A549 (cell line): ENCODE results near the gene PTCH2. TPM values are rescaled to one million over a fixed set of nuclear protein-coding genes. Genes with fewer than 3 reads are reported as not detected.

Experiments used
- ATAC-seq, 2 experiments: fragments of 200-7000 bp in 1 of 2; fragments of >200 bp in 1 of 2; cut with Nextera tagmentation in 1 of 2; cut with Tn5 transposase in 1 of 2; 3 replicates each; pipeline versions ENCODE4 v1.8.0 to v1.9.1; 2018 to 2020; ENCODE audit warnings: mild to moderate bottlenecking in 1 of 2, moderate library complexity in 1 of 2
- CTCF ChIA-PET: fragments of 300-600 bp; sonication (Branson Sonifier 250); formaldehyde crosslinking; extraction: SDS; loops from one replicate; lab custom pipeline; 2021; ENCODE audit warnings: antibody characterized with exemption, inconsistent platforms; lab: Yijun Ruan, JAX
- POLR2A ChIA-PET: fragments of 350-600 bp; formaldehyde crosslinking; extraction: SDS; loops from one replicate; lab custom pipeline; 2021; ENCODE audit warnings: antibody characterized with exemption, inconsistent platforms; lab: Yijun Ruan, JAX
- DNase-seq, 2 experiments: peaks; one replicate each; pipeline versions ENCODE4 v3.0.0 to v3.0.0-alpha.2; 2011 to 2016; ENCODE audit warnings: low read depth in 1 of 2, low spot score in 1 of 2
- FAIRE-seq: peaks from 2 replicates; lab custom pipeline; 2011; peaks lifted over from hg19 to GRCh38; lab: Jason Lieb, UNC
- H3K27ac ChIP-seq, 2 experiments: fragments of >200 bp; sonication (Bioruptor Twin); formaldehyde crosslinking; 3 replicates each; pipeline ENCODE4 v1.5.1; 2016 to 2017
- H3K4me1 ChIP-seq: fragments of >200 bp; sonication (Bioruptor Twin); formaldehyde crosslinking; 3 replicates; pipeline ENCODE4 v1.6.1; 2016
- H3K4me2 ChIP-seq: fragments of >200 bp; sonication (Bioruptor Twin); formaldehyde crosslinking; 3 replicates; pipeline ENCODE4 v1.6.1; 2016
- H3K4me3 ChIP-seq: fragments of >200 bp; sonication (Bioruptor Twin); formaldehyde crosslinking; 3 replicates; pipeline ENCODE4 v1.5.1; 2016
- H3K9me3 ChIP-seq: fragments of >200 bp; sonication (Bioruptor Twin); formaldehyde crosslinking; 3 replicates; pipeline ENCODE4 v1.6.1; 2016
- BCL3 ChIP-seq: fragments of >200 bp; sonication (Bioruptor Twin); formaldehyde crosslinking; IDR thresholded peaks from 3 replicates; pipeline ENCODE4 v1.6.1; 2016
- BHLHE40 ChIP-seq: IDR thresholded peaks from 2 replicates; pipeline ENCODE4 v1.6.1; 2012; ENCODE audit warnings: low read depth, low read length, inconsistent platforms
- CBX2 ChIP-seq: fragments of 200-600 bp; sonication (generic); IDR thresholded peaks from 2 replicates; pipeline ENCODE4 v1.6.1; 2016; ENCODE audit warnings: low read depth, mild to moderate bottlenecking, borderline replicate concordance
- CEBPB ChIP-seq, 2 experiments: fragments of >200 bp in 1 of 2; sonication (Bioruptor Twin) in 1 of 2; formaldehyde crosslinking in 1 of 2; IDR thresholded peaks; 2 replicates each; pipeline ENCODE4 v1.6.1; 2012 to 2016
- CHD4 ChIP-seq: fragments of 200-600 bp; sonication (generic); IDR thresholded peaks from 2 replicates; pipeline ENCODE4 v1.6.1; 2016; ENCODE audit warnings: antibody characterized with exemption, mild to moderate bottlenecking, borderline replicate concordance
- EHF ChIP-seq: fragments of 250-450 bp; sonication (Bioruptor Pico); IDR thresholded peaks from 2 replicates; pipeline ENCODE4 v1.5.0; 2020; ENCODE audit warnings: mild to moderate bottlenecking
- EHMT2 ChIP-seq: fragments of 200-600 bp; sonication (generic); IDR thresholded peaks from 2 replicates; pipeline ENCODE4 v1.6.1; 2016; ENCODE audit warnings: antibody characterized with exemption, low read depth, mild to moderate bottlenecking, moderate library complexity
- FOSB ChIP-seq: fragments of 250-450 bp; sonication (Bioruptor Pico); IDR thresholded peaks from 2 replicates; pipeline ENCODE4 v1.5.0; 2020; ENCODE audit warnings: mild to moderate bottlenecking, moderate library complexity
- FOXS1 ChIP-seq: fragments of 250-450 bp; sonication (Bioruptor Pico); IDR thresholded peaks from 2 replicates; pipeline ENCODE4 v1.5.0; 2020; ENCODE audit warnings: mild to moderate bottlenecking, moderate library complexity
- HDAC2 ChIP-seq: fragments of 200-600 bp; sonication (generic); IDR thresholded peaks from 2 replicates; pipeline ENCODE4 v1.6.1; 2016
- HEYL ChIP-seq: fragments of 250-450 bp; sonication (Bioruptor Pico); IDR thresholded peaks from 2 replicates; pipeline ENCODE4 v1.8.0; 2021; ENCODE audit warnings: mild to moderate bottlenecking, moderate library complexity
- HOXB5 ChIP-seq: fragments of 250-450 bp; sonication (Bioruptor Pico); IDR thresholded peaks from 2 replicates; pipeline ENCODE4 v1.5.0; 2020; ENCODE audit warnings: mild to moderate bottlenecking, moderate library complexity
- KDM1A ChIP-seq: fragments of 200-600 bp; sonication (generic); IDR thresholded peaks from 2 replicates; pipeline ENCODE4 v1.6.1; 2016; ENCODE audit warnings: low read depth, mild to moderate bottlenecking
- KDM5A ChIP-seq: fragments of 200-600 bp; sonication (generic); IDR thresholded peaks from 2 replicates; pipeline ENCODE4 v1.6.1; 2016; ENCODE audit warnings: antibody characterized with exemption, mild to moderate bottlenecking
- NPAS2 ChIP-seq: fragments of 250-450 bp; sonication (Bioruptor Pico); IDR thresholded peaks from 2 replicates; pipeline ENCODE4 v1.8.0; 2022; ENCODE audit warnings: mild to moderate bottlenecking, moderate library complexity, borderline replicate concordance
- PBX3 ChIP-seq: IDR thresholded peaks from 2 replicates; pipeline ENCODE4 v1.6.1; 2012
- POLR2A ChIP-seq: IDR thresholded peaks from 2 replicates; pipeline ENCODE4 v1.6.1; 2012; ENCODE audit warnings: mild to moderate bottlenecking, low read length
- RAD21 ChIP-seq, 2 experiments: fragments of >200 bp in 1 of 2; sonication (Bioruptor Twin) in 1 of 2; formaldehyde crosslinking in 1 of 2; IDR thresholded peaks in 1 of 2; conservative IDR thresholded peaks in 1 of 2; 2 replicates in 1 of 2; 3 replicates in 1 of 2; pipeline ENCODE4 v1.6.1; 2012 to 2018; ENCODE audit warnings: inconsistent platforms in 1 of 2
- RARB ChIP-seq: fragments of 250-450 bp; sonication (Bioruptor Pico); IDR thresholded peaks from 2 replicates; pipeline ENCODE4 v1.8.0; 2021; ENCODE audit warnings: mild to moderate bottlenecking, moderate library complexity
- RCOR1 ChIP-seq: fragments of 150-350 bp; IDR thresholded peaks from 2 replicates; pipeline ENCODE4 v1.6.1; 2014; ENCODE audit warnings: antibody characterized with exemption, low read length, low read depth
- REST ChIP-seq: fragments of 200-600 bp; sonication (generic); IDR thresholded peaks from 2 replicates; pipeline ENCODE4 v1.6.1; 2016; ENCODE audit warnings: antibody characterized with exemption, mild to moderate bottlenecking, moderate library complexity
- RFX5 ChIP-seq: fragments of 450-650 bp; IDR thresholded peaks from 2 replicates; pipeline ENCODE4 v1.7.1; 2014; ENCODE audit warnings: antibody characterized with exemption, mild to moderate bottlenecking, moderate library complexity
- SREBF2 ChIP-seq: fragments of 450-650 bp; IDR thresholded peaks from 2 replicates; pipeline ENCODE4 v1.6.1; 2014; ENCODE audit warnings: mild to moderate bottlenecking, moderate library complexity
- ZFP36 ChIP-seq: fragments of 450-650 bp; IDR thresholded peaks from 2 replicates; pipeline ENCODE4 v1.6.1; 2014; ENCODE audit warnings: borderline replicate concordance; ENCODE audit not compliant: partially characterized antibody
- ZSCAN20 ChIP-seq: fragments of 250-450 bp; sonication (Bioruptor Pico); IDR thresholded peaks from 2 replicates; pipeline ENCODE4 v1.8.0; 2022; ENCODE audit warnings: mild to moderate bottlenecking, moderate library complexity
- WGBS: methylation state at CpG from one replicate; pipeline ENCODE4 v1.1.6; 2017; ENCODE audit errors: missing lambda C conversion rate; 5-methylcytosine and 5-hydroxymethylcytosine counted together
- polyA plus RNA-seq, 4 experiments: library from polyadenylated mRNA; depleted of rRNA in 3 of 4; stranded (reverse); fragments of >200 nt; fragmentation: RNase III in 1 of 4; extraction: RNeasy Plus Mini Kit Qiagen cat#74134 plus additional on column Dnase treatment in 1 of 4; gene quantifications; 2 replicates in 3 of 4; 3 replicates in 1 of 4; pipeline ENCODE4 v1.2.3, GENCODE V29; 2011 to 2017

PTCH2 gene
- polyA plus RNA-seq, 2 of the 4 experiments (the other 2 are of a cell fraction) = 0.14 to 0.32 TPM

GRCh38 chr1:44847845-44848244 is 4.8 kb upstream of the PTCH2 start:
- ChIA-PET CTCF (interaction anchor here (1.0 to 1.1 kb wide), 2 partner anchors 11 to 13 kb away, joined by 3 read pairs; no protein-coding TSS in a partner anchor), POLR2A (no interaction called here)
- H3K4me3 ChIP-seq = no peak overlapping the region
- no peak for TF ChIP-seq NPAS2 (CRISPR knock-in tag)
- no peak for TF ChIP-seq KDM1A
- no peak for TF ChIP-seq BHLHE40
- TF ChIP-seq HDAC2 = no peak
- no peak for TF ChIP-seq POLR2A
- TF ChIP-seq RAD21 (conservative IDR thresholded peaks at IDR 0.05 in 1 of 2, IDR thresholded peaks at IDR 0.05 in 1 of 2) = no peak
- FAIRE-seq (no peak), DNase-seq (no peak), ATAC-seq (no peak)
- no CpG with 5 or more reads among the region's 1 CpG for WGBS
- H3K27ac ChIP-seq = no peak overlapping the region
- no peak overlapping the region for H3K4me2 ChIP-seq
- no peaks in the 10 kb centered on the region; the same call in 2 of the 3 replicates for H3K4me1 ChIP-seq
- H3K9me3 ChIP-seq = no peaks in the 10 kb centered on the region

GRCh38 chr1:44846985-44847384 is 3.9 kb upstream of the PTCH2 start:
- ATAC-seq = no peak
- CTCF ChIA-PET = interaction anchor here (2.1 kb wide), 1 partner anchor 10 kb away, joined by 6 read pairs; no protein-coding TSS in a partner anchor
- Histone ChIP-seq H3K4me3 (no peak overlapping the region), H3K9me3 (no peaks in the 10 kb centered on the region), H3K27ac (no peak overlapping the region)
- DNase-seq = no peak
- no peak for TF ChIP-seq ZFP36
- TF ChIP-seq SREBF2 = no peak
- no peak for TF ChIP-seq RFX5
- no peak for TF ChIP-seq EHMT2
- TF ChIP-seq PBX3 = no peak
- TF ChIP-seq BCL3 = no peak
- TF ChIP-seq FOSB (CRISPR knock-in tag) = no peak
- TF ChIP-seq KDM5A = no peak
- TF ChIP-seq FOXS1 (CRISPR knock-in tag) = no peak
- TF ChIP-seq CHD4 = no peak
- TF ChIP-seq, all 56 proteins: peak for 0
- Histone ChIP-seq H3K4me2 (no peak overlapping the region), H3K4me1 (peaks cover 3% of the 10 kb centered on the region; the same call in 1 of the 3 replicates)
- POLR2A ChIA-PET = no interaction called here
- 100% methylated on average over 1 of the region's 1 CpG for WGBS
- FAIRE-seq = no peak

GRCh38 chr1:44842486-44842861 is 579 bp downstream of the PTCH2 start:
- DNase-seq = no peak
- H3K9me3 ChIP-seq = no peaks in the 10 kb centered on the region
- WGBS = 78% methylated on average over 13 of the region's 16 CpGs
- CTCF ChIA-PET = no interaction called here
- TF ChIP-seq EHF (CRISPR knock-in tag) (no peak), FOXS1 (CRISPR knock-in tag) (no peak), RARB (CRISPR knock-in tag) (no peak), HOXB5 (CRISPR knock-in tag) (no peak), ZSCAN20 (CRISPR knock-in tag) (no peak), RCOR1 (no peak), POLR2A (no peak), CBX2 (no peak), REST (no peak), NPAS2 (CRISPR knock-in tag) (no peak), CEBPB (IDR thresholded peaks at IDR 0.05) (no peak), HEYL (CRISPR knock-in tag) (no peak), HDAC2 (no peak), FOSB (CRISPR knock-in tag) (no peak), CHD4 (no peak)
- POLR2A ChIA-PET = no interaction called here
- peak overlapping the region; percentile 53 to 84; a peak in 4 of 6 replicates for H3K27ac ChIP-seq
- H3K4me2 ChIP-seq = peak overlapping the region; percentile 89
- no peak for FAIRE-seq
- peak in 1 of 2 experiments; percentile 36; a peak in 4 of 6 replicates for ATAC-seq
- peak overlapping the region; percentile 49 for H3K4me3 ChIP-seq
- peaks cover 3% of the 10 kb centered on the region; the same call in 1 of the 3 replicates for H3K4me1 ChIP-seq
